Posterior vena cava (tissue), 2 donors: Measurements from ENCODE around the gene CEP85L. TPM values are rescaled to one million over a fixed set of nuclear protein-coding genes. Genes with fewer than 3 reads are reported as not detected.
A peak's percentile ranks its signal among the peaks of the same experiment; 100 is the strongest.
"Not testable (repeated sequence)": the region's sequence is repeated elsewhere in the genome, so short reads cannot be mapped to it uniquely, and the experiment has no call there.

Source experiments
- DNase-seq: peaks from one replicate; pipeline ENCODE4 v3.0.0-alpha.2; 2020; ENCODE audit warnings: low spot score
- intact Hi-C, 2 donors: fragments of 100-400 bp; cut with DNase I; formaldehyde crosslinking; loops; one replicate each; pipeline versions ENCODE4 v1.14.1 to v1.14.2; 2022 to 2023
- total RNA-seq, 2 donors: library from RNA; stranded (reverse); fragmentation: NEBNext Ultra II Directional; extraction: Animal tissue kit (Norgen Biotek cat#: 25700); gene quantifications; one replicate each; pipeline ENCODE4 v1.2.1, GENCODE V29; 2021
- donor health status: DM: yes; HTN: yes; CAD: no.
- donor health status: DM: yes; HTN: yes; CAD: no.

The CEP85L gene
- total RNA-seq, 2 donors from 2014 or later: 14.0 to 15.4 TPM

DNA sequence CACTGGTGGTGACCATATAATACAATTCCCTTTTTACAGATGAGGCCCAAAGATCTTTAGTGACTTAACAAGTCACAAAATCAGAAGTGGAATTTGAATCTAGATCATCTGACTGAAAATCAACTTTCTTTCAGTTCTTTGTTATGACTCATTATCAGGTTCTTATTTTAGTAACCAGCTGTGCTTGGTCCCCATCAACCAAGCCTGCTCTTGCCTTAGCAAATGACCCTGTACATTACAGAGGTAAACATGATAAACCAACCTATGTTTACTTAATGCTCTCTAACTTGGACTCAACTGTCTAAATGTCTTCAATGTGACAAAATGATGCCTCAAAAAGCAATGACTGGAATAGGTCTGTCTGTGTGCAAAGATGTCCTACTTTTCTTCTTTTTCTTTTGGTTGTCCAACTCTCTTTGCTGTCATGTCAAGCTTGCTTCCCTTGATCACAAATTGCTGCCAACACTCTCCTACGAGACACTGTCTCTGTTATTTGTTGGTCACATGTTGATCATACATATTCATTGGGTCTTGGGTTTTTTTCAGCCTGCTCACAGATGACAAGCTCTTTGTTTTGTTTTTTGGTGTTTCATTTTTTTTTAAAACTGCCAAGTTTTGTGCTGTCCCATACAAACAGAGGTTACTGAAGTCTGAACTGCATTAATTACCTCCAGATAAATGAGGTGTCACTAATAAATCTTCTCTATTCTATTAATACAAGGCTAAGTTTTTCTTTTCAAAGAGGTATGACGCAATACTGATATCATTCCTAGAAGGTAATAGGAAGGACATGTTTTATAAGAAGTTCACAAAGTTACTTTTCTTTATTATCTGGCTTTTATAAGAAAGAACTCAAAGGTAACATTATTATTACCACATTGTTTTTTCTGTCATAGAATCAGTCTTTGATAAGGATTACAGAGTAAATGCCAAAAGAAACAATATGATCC is 165.5 kb downstream of the CEP85L start:
- DNase-seq: no peak
- intact Hi-C loops: no loop called here

DNA sequence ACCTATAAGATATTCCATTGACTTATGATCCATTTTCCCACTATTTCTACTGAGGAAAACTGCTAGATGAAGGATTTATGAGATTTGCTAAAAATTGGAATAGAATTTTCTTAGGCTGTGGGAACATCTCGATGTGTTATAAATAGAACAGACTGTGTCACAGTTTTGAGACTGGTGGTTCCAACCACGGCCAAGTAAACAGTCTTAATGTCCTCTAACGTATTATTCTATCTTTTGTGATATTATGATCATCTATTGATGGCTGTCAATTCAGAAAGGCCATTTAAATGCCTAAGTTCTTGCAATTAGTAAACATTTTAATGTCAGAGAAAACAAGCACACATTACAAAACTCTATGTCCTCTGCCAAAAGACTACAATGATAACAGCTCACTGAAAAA is 174.8 kb downstream of the CEP85L start:
- DNase-seq: no peak
- intact Hi-C loops: no loop called here

DNA sequence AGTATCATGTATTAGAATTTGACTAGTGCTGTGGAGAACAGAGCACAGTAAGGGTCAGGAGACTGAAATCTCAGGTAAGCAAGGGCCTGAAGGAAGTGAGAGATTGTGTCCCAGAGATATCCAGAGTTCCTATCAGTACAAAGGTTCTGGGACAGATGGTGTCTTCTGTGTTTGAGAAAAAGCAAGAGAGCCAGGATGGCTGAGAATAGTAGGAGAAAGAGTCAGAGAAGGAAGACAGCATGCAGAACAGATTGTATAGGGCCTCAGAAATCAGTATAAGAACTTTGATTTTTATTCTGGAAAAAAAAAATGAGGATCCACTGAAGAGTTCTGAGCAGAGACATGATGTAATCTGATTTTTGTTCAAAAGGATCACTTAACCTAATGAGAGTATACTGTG is 178.1 kb downstream of the CEP85L start:
- no peak for DNase-seq
- intact Hi-C loops: no loop called here

DNA sequence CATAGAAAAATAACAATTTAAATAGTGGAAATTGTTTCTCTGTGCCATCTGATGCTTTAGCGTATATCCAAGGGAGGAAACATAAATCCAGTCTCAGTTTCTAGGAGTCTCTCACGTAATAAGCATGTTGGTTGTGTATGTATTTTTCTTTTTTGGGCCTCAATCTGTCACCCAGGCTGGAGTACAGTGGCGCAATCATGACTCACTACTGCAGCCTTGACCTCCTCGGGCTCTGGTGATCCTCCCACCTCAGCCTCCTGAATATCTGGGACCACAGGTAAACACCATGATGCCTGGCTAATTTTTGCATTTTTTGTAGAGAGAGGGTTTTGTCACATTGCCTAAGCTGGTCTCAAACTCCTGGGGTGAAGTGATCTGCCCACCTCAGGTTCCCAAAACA is 181.9 kb downstream of the CEP85L start:
- intact Hi-C loops: no loop called here
- no peak for DNase-seq

DNA sequence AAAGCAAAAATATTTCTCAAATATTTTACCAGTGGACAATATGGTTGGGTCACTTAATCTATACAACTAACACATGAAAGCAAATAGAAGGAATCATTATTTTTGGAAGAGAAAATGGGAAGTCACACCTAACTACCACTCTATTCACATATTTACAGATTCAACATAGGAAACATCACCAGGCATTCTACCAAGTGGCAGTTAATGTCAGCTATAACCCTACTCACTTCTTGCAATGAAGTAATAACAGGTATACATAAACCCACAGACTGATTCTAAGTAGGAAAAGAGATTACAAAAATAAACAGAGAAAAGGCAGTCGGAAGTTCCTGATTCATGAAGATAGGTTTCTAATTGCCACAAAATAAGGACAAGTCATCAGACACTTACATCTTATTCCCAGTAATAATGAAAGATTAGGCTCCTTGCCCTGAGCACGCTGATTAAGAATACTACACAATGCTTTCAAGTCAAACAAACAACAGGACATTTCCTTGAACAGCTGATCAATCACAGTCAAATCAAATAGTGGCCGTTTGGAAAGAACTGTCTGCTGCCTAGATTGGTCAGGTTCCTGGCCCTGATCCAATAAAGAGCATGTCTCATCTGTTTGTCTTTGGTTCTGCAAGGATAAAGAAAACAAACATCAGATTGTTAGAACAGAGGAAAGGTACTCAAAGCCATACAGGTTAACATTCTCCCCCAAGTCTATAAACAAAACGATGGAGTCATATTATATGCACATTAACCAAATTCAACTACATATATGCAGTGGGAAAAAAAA is 182.5 kb downstream of the CEP85L start:
- intact Hi-C loops: no loop called here
- no peak for DNase-seq

DNA sequence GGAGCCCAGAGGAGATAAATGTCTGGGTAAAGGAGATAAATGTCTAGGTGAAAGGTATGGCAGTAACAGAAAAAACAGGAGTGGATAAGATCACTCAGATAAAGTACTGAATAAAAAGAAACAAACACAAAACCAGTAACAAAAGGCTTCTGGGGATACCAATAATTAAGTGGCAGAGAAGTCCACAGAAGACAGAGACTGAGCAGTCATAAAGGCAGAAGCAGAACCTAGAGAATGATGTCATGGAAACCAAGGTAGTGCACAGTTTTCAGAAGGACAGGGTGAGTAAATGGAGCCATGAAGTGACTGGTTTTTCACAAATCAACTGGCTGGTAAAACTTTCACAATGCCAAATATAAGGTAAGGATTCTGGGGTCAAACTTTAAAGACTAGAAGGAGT is 184.2 kb downstream of the CEP85L start:
- intact Hi-C loops: no loop called here
- no peak for DNase-seq

DNA sequence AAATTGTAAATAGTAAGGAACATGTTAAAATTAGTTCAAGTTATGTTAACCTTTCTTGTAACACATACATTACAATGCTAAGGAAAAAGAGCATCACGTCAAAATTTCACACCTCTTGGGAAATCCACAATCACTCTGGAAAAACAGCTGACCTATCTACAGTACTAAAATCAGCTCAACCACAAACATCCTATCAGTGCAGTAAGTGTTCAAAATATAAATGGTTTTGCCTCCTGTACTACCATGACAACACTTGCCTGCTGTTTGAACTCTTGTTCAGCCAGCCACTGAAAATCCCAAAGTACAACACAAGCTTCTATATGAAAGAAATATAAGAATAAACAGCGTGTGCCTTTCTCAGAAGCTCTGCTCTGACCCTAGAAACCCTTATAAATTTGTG is 186.8 kb downstream of the CEP85L start:
- intact Hi-C loops: no loop called here
- DNase-seq: no peak

DNA sequence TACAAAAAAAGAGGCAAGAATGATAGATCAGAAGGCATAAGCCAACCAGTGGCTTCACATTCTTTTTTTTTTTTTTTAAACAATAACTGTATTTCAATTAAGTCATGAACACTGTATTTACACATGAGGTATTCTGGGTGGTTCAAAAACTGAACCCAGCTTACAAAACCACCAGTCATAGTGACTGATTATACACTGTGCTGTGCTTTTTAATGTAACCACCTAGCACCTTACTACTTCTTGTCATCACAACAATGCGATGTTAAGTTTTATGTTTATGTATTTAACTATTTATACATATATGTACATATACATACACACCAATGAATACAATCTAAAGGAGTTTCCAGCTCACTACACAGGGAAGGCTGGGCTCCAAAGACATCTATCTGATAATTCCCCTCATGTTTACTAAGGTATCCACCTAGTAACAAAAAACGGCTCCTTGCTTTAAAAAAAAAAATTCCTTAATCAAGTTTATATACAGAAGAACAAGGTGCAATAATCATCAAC is 190.4 kb downstream of the CEP85L start:
- DNase-seq: no peak
- intact Hi-C loops: no loop called here

DNA sequence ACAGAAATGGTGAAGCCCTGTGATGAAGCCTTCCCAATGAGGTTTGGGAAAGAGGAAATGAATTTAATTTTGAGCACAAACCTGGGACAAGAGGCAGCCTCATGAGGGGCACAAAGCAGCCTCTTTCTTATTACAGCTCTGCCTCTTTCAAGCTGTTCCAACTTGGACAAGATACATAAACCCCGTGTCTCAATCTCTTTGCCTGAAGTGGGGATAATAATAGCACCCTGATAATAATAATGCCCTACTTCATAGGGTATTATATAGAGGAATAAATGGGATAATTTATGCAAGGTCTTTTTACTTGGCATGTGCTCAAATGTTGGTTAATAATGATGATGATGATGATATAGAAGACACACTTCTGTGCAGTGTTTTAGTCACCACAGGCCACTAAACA is 194.4 kb downstream of the CEP85L start:
- DNase-seq: no peak
- intact Hi-C loops: no loop called here

DNA sequence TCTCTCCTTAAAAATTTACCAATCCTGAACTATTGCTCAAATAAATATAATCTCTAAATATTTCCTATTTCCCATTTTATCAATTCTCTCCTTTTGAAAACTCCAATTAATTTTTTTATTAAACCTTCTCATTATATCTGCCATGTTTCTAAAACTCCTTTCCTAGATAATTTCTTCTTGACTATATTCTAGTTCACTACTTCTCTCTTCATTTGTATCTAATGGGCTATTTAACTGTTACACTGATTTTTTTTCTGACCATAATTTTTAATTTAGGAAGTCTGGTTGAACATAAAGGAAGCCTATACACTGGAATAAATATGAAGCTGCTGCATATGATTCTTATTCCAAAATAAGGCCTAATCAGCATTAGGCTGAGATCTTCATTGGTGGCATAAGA is 199.6 kb downstream of the CEP85L start:
- intact Hi-C loops: no loop called here
- no peak for DNase-seq

DNA sequence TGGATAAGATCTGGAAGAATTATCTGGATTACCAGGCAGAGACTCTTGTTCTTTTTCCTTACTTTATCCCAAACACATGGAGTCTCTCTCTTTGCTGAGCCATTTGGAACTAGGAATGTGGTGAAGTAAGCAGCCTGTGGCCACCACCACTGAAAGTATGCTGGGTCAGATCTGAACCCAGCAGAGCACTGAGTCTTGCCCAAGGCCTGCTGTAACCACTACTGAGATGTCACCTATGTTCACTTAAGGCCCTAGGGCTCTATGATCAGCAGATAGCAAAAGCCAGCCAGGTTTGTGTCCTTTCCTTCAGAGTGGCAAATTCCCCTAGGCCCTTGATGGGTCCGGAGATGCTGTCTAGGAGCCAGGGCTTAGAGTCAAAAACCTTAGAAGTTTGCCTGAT is 206.6 kb downstream of the CEP85L start:
- intact Hi-C loops: no loop called here
- DNase-seq: no peak

DNA sequence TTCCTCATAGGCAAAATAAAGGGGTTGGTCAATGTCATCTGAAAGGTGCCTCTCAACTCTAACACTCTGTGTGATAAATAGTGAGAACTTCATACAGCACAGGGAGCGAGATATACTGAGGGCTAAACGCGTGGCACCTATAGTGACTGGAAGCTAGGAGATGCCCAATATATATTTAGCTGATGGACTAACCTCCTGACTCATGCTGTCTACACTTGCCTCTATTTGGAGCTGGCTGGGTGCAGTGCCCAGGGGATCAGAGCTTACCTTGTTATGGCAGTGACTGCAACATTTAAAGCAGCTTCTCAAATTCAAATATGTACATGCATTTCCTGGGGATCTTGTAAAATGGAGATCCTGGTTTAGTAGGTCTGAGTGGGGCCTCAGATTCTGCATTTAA is 214.9 kb downstream of the CEP85L start:
- DNase-seq: no peak
- intact Hi-C loops: no loop called here

DNA sequence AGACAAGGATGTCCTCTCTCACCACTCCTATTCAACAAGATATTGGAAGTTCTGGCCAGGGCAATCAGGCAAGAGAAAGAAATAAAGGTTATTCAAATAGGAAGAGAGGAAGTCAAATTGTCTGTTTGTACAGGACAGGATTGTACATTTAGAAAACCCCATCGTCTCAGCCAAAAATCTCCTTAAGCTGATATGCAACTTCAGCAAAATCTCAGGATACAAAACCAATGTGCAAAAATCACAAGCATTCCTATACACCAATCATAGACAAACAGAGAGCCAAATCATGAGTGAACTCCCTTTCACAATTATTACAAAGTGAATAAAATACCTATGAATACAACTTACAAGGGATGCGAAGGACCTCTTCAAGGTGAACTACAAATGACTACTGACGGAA is 217.2 kb downstream of the CEP85L start:
- intact Hi-C loops, DNase-seq: not testable (repeated sequence)

DNA sequence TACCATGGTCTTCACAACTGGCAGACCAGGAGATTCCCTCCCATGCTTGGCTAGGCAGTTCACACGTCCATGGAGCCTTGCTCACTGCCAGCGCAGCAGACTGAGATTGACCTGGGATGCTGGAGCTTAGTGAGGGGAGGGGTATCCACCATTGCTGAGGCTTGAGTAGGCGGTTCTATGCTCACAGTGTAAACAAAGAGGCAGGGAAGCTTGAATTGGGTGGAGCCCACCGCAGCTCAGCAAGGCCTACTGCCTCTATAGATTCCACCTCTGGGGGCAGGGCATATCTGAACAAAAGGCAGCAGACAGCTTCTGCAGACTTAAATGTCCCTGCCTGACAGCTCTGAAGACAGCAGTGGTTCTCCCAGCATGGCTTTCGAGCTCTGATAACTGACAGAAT is 230.1 kb downstream of the CEP85L start:
- peak; percentile 56 for DNase-seq

DNA sequence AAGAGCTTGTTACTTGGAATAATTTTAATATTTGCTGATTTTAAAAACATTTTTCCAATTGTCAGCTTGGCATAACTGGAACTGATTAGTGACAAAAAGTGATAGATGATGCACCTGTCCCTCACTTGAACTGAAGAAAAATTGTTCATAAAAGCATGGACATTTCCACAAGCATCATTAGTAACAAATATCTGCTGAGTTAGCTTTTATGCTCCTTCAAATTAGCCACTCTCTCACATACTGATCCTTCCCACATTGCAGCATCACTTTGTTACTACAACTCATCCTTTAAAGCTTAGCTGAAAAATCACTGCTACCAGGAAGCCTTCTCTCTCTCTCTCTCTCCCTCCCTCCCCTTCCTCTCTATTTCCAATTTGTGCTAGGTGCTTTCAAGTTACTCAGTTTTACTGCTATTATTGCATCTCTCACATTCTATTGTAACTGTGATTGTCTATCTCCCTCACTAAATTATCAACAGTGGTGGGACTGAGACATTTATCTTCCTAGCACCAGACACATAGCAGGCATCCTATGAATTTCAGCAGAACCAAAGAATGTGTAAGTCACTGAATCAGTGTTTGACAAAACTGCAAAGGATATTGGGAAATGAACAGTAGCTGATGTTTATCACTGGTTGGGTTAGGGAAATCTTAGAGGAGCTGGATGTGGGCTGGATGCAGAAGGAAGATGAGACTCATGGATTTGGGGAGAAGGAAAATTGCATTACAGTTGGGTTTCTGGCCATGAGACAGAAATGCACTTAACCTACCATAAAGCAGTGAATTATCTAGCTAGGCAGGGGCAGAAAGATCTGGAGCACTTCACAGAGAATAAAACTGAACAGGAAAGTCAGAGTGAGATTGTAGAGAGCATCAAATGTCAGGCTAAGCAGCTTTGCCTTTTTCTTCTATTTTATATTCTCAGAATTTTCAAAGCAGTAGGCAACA is 231.7 kb downstream of the CEP85L start:
- no peak for DNase-seq
- intact Hi-C loops: no loop called here

More for the DNA sequence above, 230.1 kb downstream of the CEP85L start:
- intact Hi-C loops: not testable (repeated sequence)
